OCI-LY7 (cell line): ENCODE results near the gene JPH3.

ENCODE experiments used
- CTCF ChIP-seq: fragments of 200-600 bp; sonication (generic); conservative IDR thresholded peaks from 2 replicates; pipeline ENCODE4 v1.5.1; 2014; ENCODE audit warnings: mild to moderate bottlenecking, antibody characterized with exemption, low read length, moderate library complexity, mixed read lengths
- EZH2phosphoT487 ChIP-seq: fragments of 200-600 bp; sonication (generic); IDR thresholded peaks from 2 replicates; pipeline ENCODE4 v1.6.1; 2018; ENCODE audit warnings: low read depth, borderline replicate concordance, mild to moderate bottlenecking, mixed run types, antibody characterized with exemption, low read length, moderate library complexity, mixed read lengths

DNA sequence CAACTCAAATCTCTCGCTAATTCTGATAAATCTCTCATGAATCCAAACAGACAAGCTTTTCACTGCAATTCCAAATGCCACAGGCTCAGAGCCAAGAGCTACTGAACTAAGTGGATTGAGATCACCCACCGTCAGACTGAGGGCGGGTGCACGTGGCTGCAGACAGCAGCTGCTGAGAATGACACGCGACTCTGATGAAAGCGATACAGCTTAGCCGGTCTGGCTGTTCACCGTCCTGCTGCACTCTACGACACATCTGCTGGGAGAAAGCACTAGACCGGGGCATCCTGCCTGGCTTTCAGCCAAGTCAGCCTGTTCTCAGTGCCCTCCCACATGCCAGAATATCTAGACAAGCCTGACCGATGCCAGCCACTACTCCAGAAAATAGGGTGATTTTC lies 120.9 kb downstream of the JPH3 start:
- TF ChIP-seq CTCF: no peak
- no peak for TF ChIP-seq EZH2phosphoT487
